ENCODE data around the gene MYRIP. TPM values are rescaled to one million over a fixed set of nuclear protein-coding genes. Genes with fewer than 3 reads are reported as not detected.

MYRIP gene
- total RNA-seq, 2 donors from 2014 or later, result 6.3 to 8.7 TPM

GRCh38 chr3:40096661-40097111 is 287.3 kb downstream of the MYRIP start:
- Histone ChIP-seq H3K36me3 (no peaks in the 10 kb centered on the region), H3K4me1 (no peaks in the 10 kb centered on the region), H3K27ac (no peak overlapping the region), H3K27me3 (no peaks in the 10 kb centered on the region), H3K4me3 (no peak overlapping the region), H3K9ac (ENCODE audit: low read depth in 2 of 2, low read length in 2 of 2) (no peak overlapping the region), H3K9me3 (no peaks in the 10 kb centered on the region)
- DNase-seq, result no peak
- intact Hi-C loops (cut with DNase I), result no loop called here
- TF ChIP-seq CTCF (IDR thresholded peaks at IDR 0.05), result no peak

GRCh38 chr3:40097131-40098117 is 288.0 kb downstream of the MYRIP start:
- no peaks in the 10 kb centered on the region for H3K4me1 ChIP-seq
- H3K9me3 ChIP-seq, result no peaks in the 10 kb centered on the region
- no peak overlapping the region for H3K9ac ChIP-seq (ENCODE audit: low read depth in 2 of 2, low read length in 2 of 2)
- no peaks in the 10 kb centered on the region for H3K27me3 ChIP-seq
- no peaks in the 10 kb centered on the region for H3K36me3 ChIP-seq
- no peak overlapping the region for H3K27ac ChIP-seq
- H3K4me3 ChIP-seq, result no peak overlapping the region
- no peak for TF ChIP-seq CTCF (IDR thresholded peaks at IDR 0.05)
- DNase-seq, result no peak
- intact Hi-C loops (cut with DNase I), result no loop called here

- Histone ChIP-seq H3K27ac (no peak overlapping the region), H3K9ac (ENCODE audit: low read depth in 2 of 2, low read length in 2 of 2) (no peak overlapping the region), H3K4me1 (no peaks in the 10 kb centered on the region), H3K4me3 (no peak overlapping the region), H3K36me3 (no peaks in the 10 kb centered on the region), H3K27me3 (no peaks in the 10 kb centered on the region), H3K9me3 (no peaks in the 10 kb centered on the region)
- DNase-seq, result no peak
- intact Hi-C loops (cut with DNase I), result no loop called here
- no peak for TF ChIP-seq CTCF (IDR thresholded peaks at IDR 0.05)
Observed at GRCh38 chr3:40098261-40098759, 288.9 kb downstream of the MYRIP start.

- TF ChIP-seq CTCF (IDR thresholded peaks at IDR 0.05), result no peak
- Histone ChIP-seq H3K4me1 (no peaks in the 10 kb centered on the region), H3K36me3 (no peaks in the 10 kb centered on the region), H3K27ac (no peak overlapping the region), H3K4me3 (no peak overlapping the region), H3K27me3 (no peaks in the 10 kb centered on the region), H3K9me3 (no peaks in the 10 kb centered on the region), H3K9ac (ENCODE audit: low read depth in 2 of 2, low read length in 2 of 2) (no peak overlapping the region)
- no peak for DNase-seq
- intact Hi-C loops (cut with DNase I), result no loop called here
Observed at GRCh38 chr3:40099871-40100270, 290.5 kb downstream of the MYRIP start.

GRCh38 chr3:40102182-40102581 is 292.8 kb downstream of the MYRIP start:
- intact Hi-C loops (cut with DNase I), result no loop called here
- Histone ChIP-seq H3K4me3 (no peak overlapping the region), H3K4me1 (no peaks in the 10 kb centered on the region), H3K27me3 (no peaks in the 10 kb centered on the region), H3K9ac (ENCODE audit: low read depth in 2 of 2, low read length in 2 of 2) (no peak overlapping the region), H3K36me3 (no peaks in the 10 kb centered on the region), H3K27ac (no peak overlapping the region), H3K9me3 (no peaks in the 10 kb centered on the region)
- DNase-seq, result no peak
- no peak for TF ChIP-seq CTCF (IDR thresholded peaks at IDR 0.05)
